HEK293 (cell line): Measurements from ENCODE around the gene OR52E2.

Experiments used
- CTCF ChIA-PET: fragments of 350-600 bp; formaldehyde crosslinking; extraction: SDS; loops from one replicate; lab custom pipeline; 2021; ENCODE audit warnings: antibody characterized with exemption; lab: Yijun Ruan, JAX
- POLR2A ChIA-PET: fragments of 300-600 bp; formaldehyde crosslinking; extraction: SDS; loops from one replicate; lab custom pipeline; 2020; ENCODE audit warnings: antibody characterized with exemption, inconsistent platforms; lab: Yijun Ruan, JAX
- H3K27ac ChIP-seq: fragments of 200-500 bp; sonication (Bioruptor generic); 2 replicates; pipeline ENCODE4 v1.5.1; 2014; ENCODE audit warnings: low read depth, low read length, control low read depth, inconsistent platforms; ENCODE audit errors: extremely low read depth
- H3K36me3 ChIP-seq, 2 experiments: fragments of 200-500 bp in 1 of 2; sonication (Bioruptor generic) in 1 of 2; 1 replicate in 1 of 2; 2 replicates in 1 of 2; pipeline ENCODE4 v1.5.1; 2014 to 2017; ENCODE audit warnings: inconsistent platforms in 2 of 2, low read length in 2 of 2; ENCODE audit not compliant: control insufficient read depth in 2 of 2, insufficient read depth in 1 of 2
- H3K4me1 ChIP-seq: fragments of 200-500 bp; sonication (Bioruptor generic); 2 replicates; pipeline ENCODE4 v1.5.1; 2014; ENCODE audit warnings: mild to moderate bottlenecking, low read length, inconsistent platforms; ENCODE audit not compliant: control insufficient read depth, insufficient read depth
- H3K4me3 ChIP-seq: 2 replicates; pipeline ENCODE4 v1.5.1; 2011; ENCODE audit warnings: low read depth, mild to moderate bottlenecking, control low read depth, low read length, moderate library complexity
- H3K9me3 ChIP-seq: fragments of 200-500 bp; sonication (Bioruptor generic); 2 replicates; pipeline ENCODE4 v1.5.1; 2014; ENCODE audit warnings: low read depth, low read length, inconsistent platforms; ENCODE audit not compliant: control insufficient read depth, insufficient read depth
- CTCF ChIP-seq: fragments of 450-650 bp; formaldehyde crosslinking; IDR thresholded peaks from 2 replicates; pipeline ENCODE4 v1.5.1; 2016; ENCODE audit warnings: missing biosample characterization, missing genetic modification characterization
- FEZF1 ChIP-seq: fragments of 450-650 bp; formaldehyde crosslinking; IDR thresholded peaks from 2 replicates; pipeline ENCODE4 v1.5.1; 2016; ENCODE audit warnings: missing biosample characterization, missing genetic modification characterization
- GLIS2 ChIP-seq: fragments of 450-650 bp; formaldehyde crosslinking; IDR thresholded peaks from 2 replicates; pipeline ENCODE4 v1.5.1; 2016; ENCODE audit warnings: missing biosample characterization, missing genetic modification characterization
- HOXA7 ChIP-seq: sonication (generic); formaldehyde crosslinking; IDR thresholded peaks from 2 replicates; pipeline ENCODE4 v1.8.1; 2022; ENCODE audit warnings: missing genetic modification reagents, borderline replicate concordance
- KLF10 ChIP-seq: fragments of 450-650 bp; IDR thresholded peaks from 2 replicates; pipeline ENCODE4 v1.5.1; 2018; ENCODE audit warnings: missing biosample characterization, mild to moderate bottlenecking, missing genetic modification characterization
- PRDM2 ChIP-seq: fragments of 450-650 bp; formaldehyde crosslinking; IDR thresholded peaks from 2 replicates; pipeline ENCODE4 v1.5.1; 2016; ENCODE audit warnings: missing biosample characterization, missing genetic modification characterization, borderline replicate concordance
- SP3 ChIP-seq: fragments of 450-650 bp; formaldehyde crosslinking; IDR thresholded peaks from 2 replicates; pipeline ENCODE4 v1.5.1; 2016; ENCODE audit warnings: missing biosample characterization, missing genetic modification characterization
- SP7 ChIP-seq: fragments of 450-650 bp; formaldehyde crosslinking; IDR thresholded peaks from 2 replicates; pipeline ENCODE4 v1.5.1; 2016; ENCODE audit warnings: missing biosample characterization, missing genetic modification characterization
- TCF7L2 ChIP-seq: IDR thresholded peaks from 2 replicates; pipeline ENCODE4 v1.6.1; 2011; ENCODE audit warnings: low read depth, mild to moderate bottlenecking, inconsistent platforms, low read length, moderate library complexity, borderline replicate concordance
- ZBTB6 ChIP-seq: fragments of 450-650 bp; formaldehyde crosslinking; IDR thresholded peaks from 2 replicates; pipeline ENCODE4 v1.5.1; 2017; ENCODE audit warnings: missing biosample characterization, missing genetic modification characterization
- ZFP3 ChIP-seq: fragments of 450-650 bp; formaldehyde crosslinking; IDR thresholded peaks from 2 replicates; pipeline ENCODE4 v1.5.1; 2016; ENCODE audit warnings: low read depth, missing biosample characterization, missing genetic modification characterization
- ZNF223 ChIP-seq: fragments of 450-650 bp; formaldehyde crosslinking; IDR thresholded peaks from 2 replicates; pipeline ENCODE4 v1.5.1; 2016; ENCODE audit warnings: missing biosample characterization, missing genetic modification characterization
- ZNF23 ChIP-seq: fragments of 450-650 bp; formaldehyde crosslinking; IDR thresholded peaks from 2 replicates; pipeline ENCODE4 v1.5.1; 2016; ENCODE audit warnings: missing biosample characterization, missing genetic modification characterization, borderline replicate concordance
- ZNF350 ChIP-seq: fragments of 450-650 bp; formaldehyde crosslinking; IDR thresholded peaks from 2 replicates; pipeline ENCODE4 v1.5.0; 2017; ENCODE audit warnings: missing biosample characterization, mild to moderate bottlenecking, missing genetic modification characterization
- ZNF433 ChIP-seq: fragments of 450-650 bp; formaldehyde crosslinking; IDR thresholded peaks from 2 replicates; pipeline ENCODE4 v1.5.1; 2016; ENCODE audit warnings: missing biosample characterization, missing genetic modification characterization, low read depth
- ZNF530 ChIP-seq: fragments of 450-650 bp; formaldehyde crosslinking; IDR thresholded peaks from 2 replicates; pipeline ENCODE4 v1.5.1; 2016; ENCODE audit warnings: low read depth, missing biosample characterization, missing genetic modification characterization
- ZNF558 ChIP-seq: fragments of 450-650 bp; formaldehyde crosslinking; IDR thresholded peaks from 2 replicates; pipeline ENCODE4 v1.5.1; 2016; ENCODE audit warnings: missing biosample characterization, missing genetic modification characterization
- ZNF610 ChIP-seq: fragments of 450-650 bp; formaldehyde crosslinking; IDR thresholded peaks from 2 replicates; pipeline ENCODE4 v1.5.1; 2016; ENCODE audit warnings: missing biosample characterization, missing genetic modification characterization, borderline replicate concordance
- ZNF629 ChIP-seq: fragments of 450-650 bp; formaldehyde crosslinking; IDR thresholded peaks from 2 replicates; pipeline ENCODE4 v1.5.1; 2017; ENCODE audit warnings: missing biosample characterization, missing genetic modification characterization
- ZNF654 ChIP-seq: fragments of 450-650 bp; formaldehyde crosslinking; IDR thresholded peaks from 2 replicates; pipeline ENCODE4 v1.5.1; 2016; ENCODE audit warnings: low read depth, missing biosample characterization, missing genetic modification characterization
- ZNF660 ChIP-seq: fragments of 450-650 bp; IDR thresholded peaks from 2 replicates; pipeline ENCODE4 v1.5.1; 2018; ENCODE audit warnings: missing biosample characterization, mild to moderate bottlenecking, missing genetic modification characterization
- ZNF670 ChIP-seq: fragments of 450-650 bp; formaldehyde crosslinking; IDR thresholded peaks from 2 replicates; pipeline ENCODE4 v1.5.1; 2016; ENCODE audit warnings: missing biosample characterization, missing genetic modification characterization, low read depth
- ZNF792 ChIP-seq: fragments of 450-650 bp; formaldehyde crosslinking; IDR thresholded peaks from 2 replicates; pipeline ENCODE4 v1.5.1; 2016; ENCODE audit warnings: missing biosample characterization, missing genetic modification characterization
- ZNF837 ChIP-seq: fragments of 450-650 bp; formaldehyde crosslinking; IDR thresholded peaks from 2 replicates; pipeline ENCODE4 v1.5.1; 2016; ENCODE audit warnings: missing biosample characterization, missing genetic modification characterization
- TF ChIP-seq, protein P1 (sequence below): fragments of 450-650 bp; IDR thresholded peaks from 2 replicates; pipeline ENCODE4 v1.5.1; 2018; ENCODE audit warnings: missing biosample characterization, mild to moderate bottlenecking, missing genetic modification characterization
- TF ChIP-seq, protein P2 (sequence below): fragments of 450-650 bp; formaldehyde crosslinking; IDR thresholded peaks from 2 replicates; pipeline ENCODE4; 2016; ENCODE audit warnings: missing biosample characterization, missing genetic modification characterization

OR52E2 gene

DNA sequence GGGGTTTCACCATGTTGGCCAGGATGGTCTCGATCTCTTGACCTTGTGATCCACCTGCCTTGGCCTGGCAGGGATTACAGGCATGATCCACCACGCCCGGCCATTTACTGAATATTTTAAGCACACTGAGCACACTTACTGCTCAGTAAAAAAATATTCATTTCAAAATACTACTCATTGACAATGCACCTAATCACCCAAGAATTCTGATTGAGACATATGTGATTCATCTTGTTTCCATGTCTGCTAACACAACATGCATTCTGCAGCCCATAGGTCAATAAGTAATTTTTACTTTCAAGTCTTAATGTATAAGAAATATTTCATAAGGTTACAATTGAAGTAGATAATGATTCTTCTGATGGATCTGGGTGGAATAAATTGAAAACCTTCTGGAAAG, 17.3 kb downstream of the OR52E2 start:
- POLR2A ChIA-PET = no interaction called here
- no peak overlapping the region for H3K27ac ChIP-seq
- CTCF ChIA-PET = no interaction called here
- TF ChIP-seq ZNF558 (tag by site-specific recombination) (no peak), ZNF670 (tag by site-specific recombination) (no peak), SP3 (no peak), ZNF629 (tag by site-specific recombination) (no peak), KLF10 (tag by site-specific recombination) (no peak), ZNF792 (no peak), GLIS2 (tag by site-specific recombination) (no peak), ZNF433 (tag by site-specific recombination) (no peak), ZNF350 (tag by site-specific recombination) (no peak), HOXA7 (CRISPR knock-in tag) (no peak), CTCF (tag by site-specific recombination) (no peak), ZNF660 (no peak), ZBTB6 (tag by site-specific recombination) (no peak), PRDM2 (tag by site-specific recombination) (no peak), ZNF530 (no peak)
- TF ChIP-seq, protein P1, sequence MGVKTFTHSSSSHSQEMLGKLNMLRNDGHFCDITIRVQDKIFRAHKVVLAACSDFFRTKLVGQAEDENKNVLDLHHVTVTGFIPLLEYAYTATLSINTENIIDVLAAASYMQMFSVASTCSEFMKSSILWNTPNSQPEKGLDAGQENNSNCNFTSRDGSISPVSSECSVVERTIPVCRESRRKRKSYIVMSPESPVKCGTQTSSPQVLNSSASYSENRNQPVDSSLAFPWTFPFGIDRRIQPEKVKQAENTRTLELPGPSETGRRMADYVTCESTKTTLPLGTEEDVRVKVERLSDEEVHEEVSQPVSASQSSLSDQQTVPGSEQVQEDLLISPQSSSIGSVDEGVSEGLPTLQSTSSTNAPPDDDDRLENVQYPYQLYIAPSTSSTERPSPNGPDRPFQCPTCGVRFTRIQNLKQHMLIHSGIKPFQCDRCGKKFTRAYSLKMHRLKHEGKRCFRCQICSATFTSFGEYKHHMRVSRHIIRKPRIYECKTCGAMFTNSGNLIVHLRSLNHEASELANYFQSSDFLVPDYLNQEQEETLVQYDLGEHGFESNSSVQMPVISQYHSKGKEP (tag by site-specific recombination) = no peak
- no peaks in the 10 kb centered on the region for H3K4me1 ChIP-seq
- H3K4me3 ChIP-seq = no peak overlapping the region
- no peaks in the 10 kb centered on the region for H3K36me3 ChIP-seq
- no peaks in the 10 kb centered on the region for H3K9me3 ChIP-seq

DNA sequence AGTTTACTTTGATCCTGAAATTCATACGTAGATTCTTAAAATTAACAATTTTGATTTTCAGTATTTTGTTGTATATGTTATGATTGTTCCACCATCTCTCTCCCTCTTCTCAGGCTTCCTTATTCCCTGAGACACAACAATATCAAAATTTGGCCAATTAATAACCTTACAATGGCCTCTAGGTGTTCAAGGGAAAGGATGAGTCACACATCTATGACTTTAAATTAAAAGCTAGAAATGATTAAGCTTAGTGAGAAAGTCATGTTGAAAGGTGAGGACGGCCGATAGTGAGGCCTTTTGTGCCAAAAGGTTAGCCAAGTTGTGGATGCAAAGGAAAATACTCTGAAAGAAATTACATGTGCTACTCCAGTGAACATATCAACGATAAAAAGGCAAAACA, 18.6 kb downstream of the OR52E2 start:
- ChIA-PET CTCF (interaction anchor here (0.6 kb wide), 1 partner anchor 1271 kb away, joined by 4 read pairs; no protein-coding TSS in a partner anchor), POLR2A (no interaction called here)
- no peak overlapping the region for H3K4me3 ChIP-seq
- TF ChIP-seq ZFP3 (no peak), ZNF837 (no peak), TCF7L2 (no peak), ZNF223 (tag by site-specific recombination) (no peak), SP7 (tag by site-specific recombination) (no peak), ZNF610 (tag by site-specific recombination) (no peak), FEZF1 (no peak), ZNF654 (tag by site-specific recombination) (no peak), HOXA7 (CRISPR knock-in tag) (no peak), ZNF23 (no peak)
- TF ChIP-seq, protein P2, sequence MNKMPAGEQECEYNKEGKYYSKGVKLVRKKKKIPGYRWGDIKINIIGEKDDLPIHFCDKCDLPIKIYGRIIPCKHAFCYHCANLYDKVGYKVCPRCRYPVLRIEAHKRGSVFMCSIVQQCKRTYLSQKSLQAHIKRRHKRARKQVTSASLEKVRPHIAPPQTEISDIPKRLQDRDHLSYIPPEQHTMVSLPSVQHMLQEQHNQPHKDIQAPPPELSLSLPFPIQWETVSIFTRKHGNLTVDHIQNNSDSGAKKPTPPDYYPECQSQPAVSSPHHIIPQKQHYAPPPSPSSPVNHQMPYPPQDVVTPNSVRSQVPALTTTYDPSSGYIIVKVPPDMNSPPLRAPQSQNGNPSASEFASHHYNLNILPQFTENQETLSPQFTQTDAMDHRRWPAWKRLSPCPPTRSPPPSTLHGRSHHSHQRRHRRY (tag by site-specific recombination) = no peak

More for the DNA sequence above, 18.6 kb downstream of the OR52E2 start:
- no peaks in the 10 kb centered on the region for H3K4me1 ChIP-seq
- no peaks in the 10 kb centered on the region for H3K9me3 ChIP-seq
- no peak overlapping the region for H3K27ac ChIP-seq
- no peaks in the 10 kb centered on the region for H3K36me3 ChIP-seq
